Epithelial cell of esophagus (primary cell): ENCODE data around the gene NEK7.

Experiments
- DNase-seq: peaks from one replicate; pipeline ENCODE4 v3.0.0; 2010; ENCODE audit warnings: low read depth
- H3K4me3 ChIP-seq: 2 replicates; pipeline ENCODE4 v1.5.1; 2011; ENCODE audit warnings: mild to moderate bottlenecking, low read length, control low read depth
- TF ChIP-seq, protein P1 (sequence below): IDR thresholded peaks from 2 replicates; pipeline ENCODE4 v1.5.1; 2011; ENCODE audit warnings: low read depth, mild to moderate bottlenecking, low read length, control low read depth, inconsistent platforms; ENCODE audit not compliant: insufficient read depth; ENCODE audit errors: missing control alignments

NEK7 gene

GRCh38 chr1:198232940-198233675 is 76.3 kb downstream of the NEK7 start:
- H3K4me3 ChIP-seq, result no peak overlapping the region
- peak; percentile 64 for DNase-seq
- TF ChIP-seq, protein P1, sequence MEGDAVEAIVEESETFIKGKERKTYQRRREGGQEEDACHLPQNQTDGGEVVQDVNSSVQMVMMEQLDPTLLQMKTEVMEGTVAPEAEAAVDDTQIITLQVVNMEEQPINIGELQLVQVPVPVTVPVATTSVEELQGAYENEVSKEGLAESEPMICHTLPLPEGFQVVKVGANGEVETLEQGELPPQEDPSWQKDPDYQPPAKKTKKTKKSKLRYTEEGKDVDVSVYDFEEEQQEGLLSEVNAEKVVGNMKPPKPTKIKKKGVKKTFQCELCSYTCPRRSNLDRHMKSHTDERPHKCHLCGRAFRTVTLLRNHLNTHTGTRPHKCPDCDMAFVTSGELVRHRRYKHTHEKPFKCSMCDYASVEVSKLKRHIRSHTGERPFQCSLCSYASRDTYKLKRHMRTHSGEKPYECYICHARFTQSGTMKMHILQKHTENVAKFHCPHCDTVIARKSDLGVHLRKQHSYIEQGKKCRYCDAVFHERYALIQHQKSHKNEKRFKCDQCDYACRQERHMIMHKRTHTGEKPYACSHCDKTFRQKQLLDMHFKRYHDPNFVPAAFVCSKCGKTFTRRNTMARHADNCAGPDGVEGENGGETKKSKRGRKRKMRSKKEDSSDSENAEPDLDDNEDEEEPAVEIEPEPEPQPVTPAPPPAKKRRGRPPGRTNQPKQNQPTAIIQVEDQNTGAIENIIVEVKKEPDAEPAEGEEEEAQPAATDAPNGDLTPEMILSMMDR, result no peak

GRCh38 chr1:198234520-198235251 is 77.9 kb downstream of the NEK7 start:
- no peak overlapping the region for H3K4me3 ChIP-seq
- DNase-seq, result peak; percentile 49
- TF ChIP-seq, protein P1, result no peak

- DNase-seq, result no peak
- no peak overlapping the region for H3K4me3 ChIP-seq
- TF ChIP-seq, protein P1, result no peak
Measured at GRCh38 chr1:198238121-198238520, 81.3 kb downstream of the NEK7 start.

- DNase-seq, result no peak
- TF ChIP-seq, protein P1, result no peak
- H3K4me3 ChIP-seq, result no peak overlapping the region
Measured at GRCh38 chr1:198241553-198241952, 84.8 kb downstream of the NEK7 start.

- TF ChIP-seq, protein P1, result no peak
- no peak for DNase-seq
- H3K4me3 ChIP-seq, result no peak overlapping the region
Measured at GRCh38 chr1:198244772-198245171, 88.0 kb downstream of the NEK7 start.

DNA sequence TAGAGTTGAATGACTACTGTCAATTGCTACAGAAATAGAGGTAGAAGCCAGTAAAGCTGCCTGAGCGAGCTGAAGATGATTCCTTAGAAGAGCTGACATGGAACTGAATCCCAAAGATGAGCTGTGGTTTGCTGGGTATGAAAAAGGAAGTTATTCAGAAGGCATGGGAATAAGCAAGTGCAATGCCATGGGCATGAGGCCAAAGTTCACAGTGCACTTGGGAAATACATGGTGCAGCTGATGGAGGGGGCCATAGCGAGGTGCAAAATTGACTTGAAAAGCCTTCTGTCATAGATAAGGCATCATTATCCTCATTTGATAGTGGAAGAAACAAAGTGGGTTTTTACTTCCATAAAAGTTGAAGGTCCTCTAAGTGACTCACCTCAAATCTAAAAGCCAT is 88.6 kb downstream of the NEK7 start:
- no peak overlapping the region for H3K4me3 ChIP-seq
- DNase-seq, result no peak
- TF ChIP-seq, protein P1, result no peak
